ENCODE measurements around the gene MAGEF1.

DNA sequence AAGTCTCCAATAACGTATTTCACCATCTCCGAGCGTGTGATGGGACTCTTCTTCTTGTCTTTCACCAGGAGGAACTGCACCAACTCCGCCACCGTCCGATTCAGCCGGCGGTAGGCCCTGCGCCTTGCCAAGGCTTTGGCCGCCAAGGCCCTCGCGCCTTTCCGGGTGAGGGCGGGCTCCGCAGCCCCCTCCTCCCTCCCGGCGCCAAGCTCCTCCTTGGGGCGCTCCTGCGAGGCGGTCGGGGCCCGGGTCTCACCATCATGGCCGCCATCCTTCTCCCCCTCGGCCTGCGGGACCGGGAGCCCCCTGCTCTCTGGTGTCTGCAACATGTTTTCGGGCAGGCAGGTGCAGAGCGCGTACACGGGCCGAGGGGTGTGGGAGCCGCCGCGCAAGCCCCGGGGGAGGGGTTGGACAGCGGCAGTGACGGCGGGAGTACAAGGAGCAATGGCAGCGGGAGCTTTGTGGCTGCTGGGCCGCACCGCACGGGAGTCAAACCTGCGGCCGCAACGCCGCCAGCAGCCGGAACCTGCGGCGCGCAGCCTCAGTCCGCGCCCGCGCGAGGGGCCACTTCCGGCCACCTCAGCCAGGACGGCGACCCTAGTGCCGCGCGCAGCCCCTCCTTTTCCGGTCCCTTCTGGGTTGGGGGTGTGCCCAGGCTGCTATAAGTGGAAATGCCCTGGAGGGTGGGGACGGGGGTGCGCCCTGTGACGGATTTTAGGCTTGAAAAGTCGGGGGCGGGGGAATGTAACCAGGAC is at the start of gene MAGEF1:
- TF ChIP-seq POLR2A (IDR thresholded peaks at IDR 0.05), result peak in 1 of 2 donors; percentile 83
- TF ChIP-seq, protein P1, sequence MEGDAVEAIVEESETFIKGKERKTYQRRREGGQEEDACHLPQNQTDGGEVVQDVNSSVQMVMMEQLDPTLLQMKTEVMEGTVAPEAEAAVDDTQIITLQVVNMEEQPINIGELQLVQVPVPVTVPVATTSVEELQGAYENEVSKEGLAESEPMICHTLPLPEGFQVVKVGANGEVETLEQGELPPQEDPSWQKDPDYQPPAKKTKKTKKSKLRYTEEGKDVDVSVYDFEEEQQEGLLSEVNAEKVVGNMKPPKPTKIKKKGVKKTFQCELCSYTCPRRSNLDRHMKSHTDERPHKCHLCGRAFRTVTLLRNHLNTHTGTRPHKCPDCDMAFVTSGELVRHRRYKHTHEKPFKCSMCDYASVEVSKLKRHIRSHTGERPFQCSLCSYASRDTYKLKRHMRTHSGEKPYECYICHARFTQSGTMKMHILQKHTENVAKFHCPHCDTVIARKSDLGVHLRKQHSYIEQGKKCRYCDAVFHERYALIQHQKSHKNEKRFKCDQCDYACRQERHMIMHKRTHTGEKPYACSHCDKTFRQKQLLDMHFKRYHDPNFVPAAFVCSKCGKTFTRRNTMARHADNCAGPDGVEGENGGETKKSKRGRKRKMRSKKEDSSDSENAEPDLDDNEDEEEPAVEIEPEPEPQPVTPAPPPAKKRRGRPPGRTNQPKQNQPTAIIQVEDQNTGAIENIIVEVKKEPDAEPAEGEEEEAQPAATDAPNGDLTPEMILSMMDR (IDR thresholded peaks at IDR 0.05), result peak in 3 of 4 experiments; percentile 4 to 30 (median 8)
